Lower lobe of right lung (tissue), 2 donors: ENCODE results near the gene ACTL6B. TPM values are rescaled to one million over a fixed set of nuclear protein-coding genes. Genes with fewer than 3 reads are reported as not detected.

Experiments used
- ATAC-seq, 2 donors: fragments of 200-7000 bp; cut with Tn5 transposase; one replicate each; pipeline ENCODE4 v1.9.1; 2020 to 2022; ENCODE audit warnings: mild to moderate bottlenecking in 2 of 2, moderate library complexity in 2 of 2
- DNase-seq: peaks from one replicate; pipeline ENCODE4 v3.0.0-alpha.2; 2020
- H3K27ac ChIP-seq: fragments of 200-600 bp; one replicate; pipeline ENCODE4 v1.8.0; 2022
- H3K27me3 ChIP-seq: fragments of 200-600 bp; one replicate; pipeline ENCODE4 v1.8.0; 2022; ENCODE audit warnings: low read depth
- H3K36me3 ChIP-seq: fragments of 200-600 bp; one replicate; pipeline ENCODE4 v1.8.0; 2022; ENCODE audit warnings: mild to moderate bottlenecking
- H3K4me1 ChIP-seq: fragments of 200-600 bp; one replicate; pipeline ENCODE4 v1.8.0; 2022
- H3K4me3 ChIP-seq: fragments of 200-600 bp; one replicate; pipeline ENCODE4 v1.8.0; 2022; ENCODE audit warnings: mild to moderate bottlenecking
- H3K9me3 ChIP-seq: fragments of 200-600 bp; one replicate; pipeline ENCODE4 v1.8.0; 2022
- intact Hi-C: fragments of 100-400 bp; cut with DNase I; formaldehyde crosslinking; loops from one replicate; pipeline ENCODE4 v1.11.0; 2022
- total RNA-seq: library from RNA; stranded (reverse); fragmentation: NEBNext Ultra II Directional; extraction: Animal tissue kit (Norgen Biotek cat#: 25700); gene quantifications from one replicate; pipeline ENCODE4 v1.2.1, GENCODE V29; 2021
- TF ChIP-seq, protein P1 (sequence below): fragments of 200-600 bp; IDR thresholded peaks from one replicate; pipeline ENCODE4 v1.8.0; 2022; ENCODE audit warnings: antibody characterized with exemption, mild to moderate bottlenecking
- donor health status: DM: no; HTN: yes; CAD: no; lungs with severe emphysema.

ACTL6B gene
- total RNA-seq, 1 donor from 2014 or later, result not detected

DNA sequence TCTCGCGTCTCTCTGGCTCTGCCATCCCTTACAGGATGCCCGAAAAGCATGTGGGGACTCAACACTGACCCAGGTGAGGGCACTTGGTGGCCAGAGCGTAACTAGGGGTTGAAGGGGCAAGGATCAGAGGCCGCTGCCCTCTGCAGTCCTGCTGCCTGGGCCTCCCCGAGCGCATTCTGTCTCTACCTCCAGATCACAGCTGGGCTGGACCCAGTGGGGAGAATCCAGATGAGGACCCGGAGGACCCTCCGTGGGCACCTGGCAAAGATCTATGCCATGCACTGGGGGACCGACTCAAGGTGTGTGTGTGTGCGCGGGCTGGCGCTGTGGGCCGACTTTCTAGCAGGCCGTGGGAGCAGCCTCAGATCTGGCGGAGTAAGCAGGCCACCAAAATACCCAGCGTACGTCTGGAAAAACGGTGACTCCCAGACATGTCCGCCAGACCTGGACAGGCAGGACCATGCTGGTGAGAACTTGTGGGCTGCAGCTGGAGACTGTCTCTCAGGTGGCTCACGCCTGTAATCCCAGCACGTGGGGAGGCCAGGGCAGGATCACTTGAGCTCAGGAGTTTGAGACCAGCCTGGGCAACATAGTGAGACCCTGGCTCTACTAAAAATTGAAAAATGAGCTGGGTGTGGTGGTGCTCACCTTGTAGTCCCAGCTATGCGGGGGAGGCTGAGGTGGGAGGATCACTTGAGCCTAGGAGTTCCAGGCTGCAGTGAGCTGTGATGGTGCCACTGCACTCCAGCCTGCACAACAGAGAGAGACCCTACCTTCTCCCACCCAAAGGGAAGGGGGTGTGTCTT lies 20.5 kb upstream of the ACTL6B start:
- peak overlapping the region; percentile 95 for H3K4me3 ChIP-seq
- intact Hi-C loops, result no loop called here

GRCh38 chr7:100675581-100676350 lies 19.5 kb upstream of the ACTL6B start:
- Histone ChIP-seq H3K27me3 (no peaks in the 10 kb centered on the region), H3K4me1 (peaks cover 40% of the 10 kb centered on the region), H3K9me3 (no peaks in the 10 kb centered on the region), H3K4me3 (peak overlapping the region; percentile 95), H3K36me3 (peaks cover 46% of the 10 kb centered on the region), H3K27ac (peak overlapping the region; percentile 98)
- peak; percentile 92 for DNase-seq
- peak; percentile 46 to 47 for ATAC-seq
- intact Hi-C loops, result no loop called here
- TF ChIP-seq, protein P1, sequence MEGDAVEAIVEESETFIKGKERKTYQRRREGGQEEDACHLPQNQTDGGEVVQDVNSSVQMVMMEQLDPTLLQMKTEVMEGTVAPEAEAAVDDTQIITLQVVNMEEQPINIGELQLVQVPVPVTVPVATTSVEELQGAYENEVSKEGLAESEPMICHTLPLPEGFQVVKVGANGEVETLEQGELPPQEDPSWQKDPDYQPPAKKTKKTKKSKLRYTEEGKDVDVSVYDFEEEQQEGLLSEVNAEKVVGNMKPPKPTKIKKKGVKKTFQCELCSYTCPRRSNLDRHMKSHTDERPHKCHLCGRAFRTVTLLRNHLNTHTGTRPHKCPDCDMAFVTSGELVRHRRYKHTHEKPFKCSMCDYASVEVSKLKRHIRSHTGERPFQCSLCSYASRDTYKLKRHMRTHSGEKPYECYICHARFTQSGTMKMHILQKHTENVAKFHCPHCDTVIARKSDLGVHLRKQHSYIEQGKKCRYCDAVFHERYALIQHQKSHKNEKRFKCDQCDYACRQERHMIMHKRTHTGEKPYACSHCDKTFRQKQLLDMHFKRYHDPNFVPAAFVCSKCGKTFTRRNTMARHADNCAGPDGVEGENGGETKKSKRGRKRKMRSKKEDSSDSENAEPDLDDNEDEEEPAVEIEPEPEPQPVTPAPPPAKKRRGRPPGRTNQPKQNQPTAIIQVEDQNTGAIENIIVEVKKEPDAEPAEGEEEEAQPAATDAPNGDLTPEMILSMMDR, result no peak

More for the DNA sequence above, 20.5 kb upstream of the ACTL6B start:
- no peak for ATAC-seq
- H3K27ac ChIP-seq, result peak overlapping the region; percentile 98
- H3K36me3 ChIP-seq, result peaks cover 55% of the 10 kb centered on the region
- TF ChIP-seq, protein P1, result no peak
- H3K27me3 ChIP-seq, result no peaks in the 10 kb centered on the region
- H3K9me3 ChIP-seq, result no peaks in the 10 kb centered on the region
- DNase-seq, result peak; percentile 50
- peaks cover 41% of the 10 kb centered on the region for H3K4me1 ChIP-seq

- Histone ChIP-seq H3K4me1 (peaks cover 33% of the 10 kb centered on the region), H3K4me3 (peak overlapping the region; percentile 95), H3K27ac (peak overlapping the region; percentile 98), H3K36me3 (peaks cover 39% of the 10 kb centered on the region), H3K27me3 (no peaks in the 10 kb centered on the region), H3K9me3 (no peaks in the 10 kb centered on the region)
- TF ChIP-seq, protein P1, result no peak
- DNase-seq (no peak), ATAC-seq (peak in 1 of 2 donors; percentile 2)
- intact Hi-C loops, result no loop called here
Observed at GRCh38 chr7:100675105-100675451, 18.8 kb upstream of the ACTL6B start.

- DNase-seq (peak; percentile 76), ATAC-seq (peak in 1 of 2 donors; percentile 3)
- TF ChIP-seq, protein P1, result no peak
- Histone ChIP-seq H3K27me3 (no peaks in the 10 kb centered on the region), H3K36me3 (peaks cover 34% of the 10 kb centered on the region), H3K4me3 (peak overlapping the region; percentile 95), H3K4me1 (peaks cover 28% of the 10 kb centered on the region), H3K27ac (peak overlapping the region; percentile 98), H3K9me3 (no peaks in the 10 kb centered on the region)
- intact Hi-C loops, result no loop called here
Observed at GRCh38 chr7:100674411-100675104, 18.3 kb upstream of the ACTL6B start.

- Histone ChIP-seq H3K27me3 (no peaks in the 10 kb centered on the region), H3K9me3 (no peaks in the 10 kb centered on the region), H3K4me3 (peak overlapping the region; percentile 95), H3K36me3 (peaks cover 28% of the 10 kb centered on the region), H3K4me1 (peaks cover 24% of the 10 kb centered on the region), H3K27ac (peak overlapping the region; percentile 98)
- peak in 1 of 2 donors; percentile 7 for ATAC-seq
- TF ChIP-seq, protein P1, result no peak
- DNase-seq, result peak; percentile 78
- intact Hi-C loops, result no loop called here
Observed at GRCh38 chr7:100673942-100674410, 17.7 kb upstream of the ACTL6B start.
